Stimulated activated CD4-positive, alpha-beta T cell treated with anti-CD3 and anti-CD28 coated beads, Interleukin-15, amount 100 ng/mL, for 48 hours (primary cell): ENCODE measurements around the gene GYPE.
"Not testable (repeated sequence)": the region's sequence is repeated elsewhere in the genome, so short reads cannot be mapped to it uniquely, and the experiment has no call there.

ENCODE experiments used
- DNase-seq, 2 donors: peaks; one replicate each; pipeline ENCODE4 v3.0.0-alpha.2; 2020; ENCODE audit warnings: low read depth in 2 of 2

Gene GYPE

GRCh38 chr4:143870523-143871268 lies 34.7 kb downstream of the GYPE start:
- not testable (repeated sequence) for DNase-seq

- not testable (repeated sequence) for DNase-seq
These were observed 35.4 kb downstream of the GYPE start for GRCh38 chr4:143869925-143870324.

GRCh38 chr4:143862716-143863115 lies 42.6 kb downstream of the GYPE start:
- not testable (repeated sequence) for DNase-seq

GRCh38 chr4:143858456-143858855 lies 46.9 kb downstream of the GYPE start:
- DNase-seq = no peak

- DNase-seq = not testable (repeated sequence)
These were observed 47.7 kb downstream of the GYPE start for GRCh38 chr4:143857391-143858336.

- not testable (repeated sequence) for DNase-seq
These were observed 49.3 kb downstream of the GYPE start for GRCh38 chr4:143856017-143856557.

GRCh38 chr4:143854645-143855044 lies 50.7 kb downstream of the GYPE start:
- not testable (repeated sequence) for DNase-seq

- not testable (repeated sequence) for DNase-seq
These were observed 56.1 kb downstream of the GYPE start for GRCh38 chr4:143849296-143849695.

- not testable (repeated sequence) for DNase-seq
These were observed 61.9 kb downstream of the GYPE start for GRCh38 chr4:143843506-143843832.

- DNase-seq = not testable (repeated sequence)
These were observed 62.5 kb downstream of the GYPE start for GRCh38 chr4:143842624-143843505.

- DNase-seq = not testable (repeated sequence)
These were observed 65.9 kb downstream of the GYPE start for GRCh38 chr4:143839413-143839812.

- DNase-seq = not testable (repeated sequence)
These were observed 71.2 kb downstream of the GYPE start for GRCh38 chr4:143834196-143834595.

- DNase-seq = not testable (repeated sequence)
These were observed 71.7 kb downstream of the GYPE start for GRCh38 chr4:143833676-143834075.

- not testable (repeated sequence) for DNase-seq
These were observed 74.8 kb downstream of the GYPE start for GRCh38 chr4:143830576-143830975.

- not testable (repeated sequence) for DNase-seq
These were observed 76.1 kb downstream of the GYPE start for GRCh38 chr4:143829239-143829620.
